ENCODE results near the gene ADRM1.

ADRM1 gene

DNA sequence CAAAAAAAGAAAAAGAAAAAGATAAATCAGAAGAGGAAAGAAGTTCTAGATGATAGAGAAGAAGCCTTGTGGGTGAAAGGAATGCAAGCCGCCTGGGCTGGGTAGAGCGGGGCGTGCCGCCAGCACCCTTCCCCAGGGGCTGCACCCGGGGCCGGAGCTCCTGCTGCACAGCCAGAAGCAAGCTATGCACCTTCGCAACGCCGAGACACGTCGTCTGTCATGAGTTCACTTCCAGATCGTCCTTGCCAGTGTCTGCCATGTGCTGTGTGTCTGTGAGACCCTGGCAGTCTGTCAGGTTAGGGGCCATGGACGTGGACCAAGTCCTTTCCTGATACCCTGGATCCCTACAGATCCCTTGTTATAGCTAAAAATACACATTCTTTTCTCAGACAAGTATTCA is 25.5 kb upstream of the ADRM1 start:
- in situ Hi-C loops (cut with MboI; ENCODE audit: low sequenced_read_pairs), result no loop called here

GRCh38 chr20:62280303-62280702 is 22.5 kb upstream of the ADRM1 start:
- in situ Hi-C loops (cut with MboI; ENCODE audit: low sequenced_read_pairs), result no loop called here

- in situ Hi-C loops (cut with MboI; ENCODE audit: low sequenced_read_pairs), result no loop called here
These were observed 21.4 kb upstream of the ADRM1 start for GRCh38 chr20:62281161-62281933.

DNA sequence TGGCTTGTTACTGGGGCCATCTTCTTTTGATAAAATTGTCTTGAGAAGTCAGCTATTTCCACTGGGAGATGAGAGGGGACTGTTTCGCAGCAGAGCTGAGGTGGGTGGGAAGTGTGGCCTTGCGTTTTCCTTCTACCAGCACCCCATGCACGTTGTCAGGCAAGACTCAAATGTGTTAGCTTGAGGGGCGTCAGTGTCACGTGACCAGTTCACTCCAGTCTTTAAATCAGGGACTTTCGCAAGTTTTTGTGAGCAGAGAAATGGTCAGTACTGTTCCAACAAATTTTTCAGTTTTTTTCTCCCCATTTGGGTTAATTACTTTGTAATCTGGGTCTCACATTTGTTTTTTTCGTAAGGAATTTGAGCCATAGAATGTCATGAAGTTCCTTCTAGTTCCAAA is 20.7 kb upstream of the ADRM1 start:
- in situ Hi-C loops (cut with MboI; ENCODE audit: low sequenced_read_pairs), result no loop called here

- in situ Hi-C loops (cut with MboI; ENCODE audit: low sequenced_read_pairs), result no loop called here
These were observed 19.8 kb upstream of the ADRM1 start for GRCh38 chr20:62282877-62283503.

DNA sequence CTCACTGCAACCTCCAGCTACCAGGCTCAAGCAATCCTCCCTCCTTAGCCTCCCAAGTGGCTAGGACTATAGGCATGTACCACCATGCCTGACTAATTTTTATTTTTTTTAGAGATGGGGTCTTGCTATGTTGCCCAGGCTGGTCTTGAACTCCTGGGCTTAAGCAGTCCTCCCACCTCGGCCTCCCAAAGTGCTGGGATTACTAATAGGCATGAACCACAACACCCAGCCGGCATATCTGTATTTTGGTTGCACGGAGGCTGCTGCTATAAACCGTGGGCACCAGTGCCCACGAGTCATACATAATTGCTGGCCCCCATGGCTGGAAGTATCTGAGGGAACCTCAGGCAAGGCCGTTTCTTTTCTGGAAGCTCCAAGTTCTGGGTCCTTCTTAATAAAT is 18.3 kb upstream of the ADRM1 start:
- in situ Hi-C loops (cut with MboI; ENCODE audit: low sequenced_read_pairs), result no loop called here

DNA sequence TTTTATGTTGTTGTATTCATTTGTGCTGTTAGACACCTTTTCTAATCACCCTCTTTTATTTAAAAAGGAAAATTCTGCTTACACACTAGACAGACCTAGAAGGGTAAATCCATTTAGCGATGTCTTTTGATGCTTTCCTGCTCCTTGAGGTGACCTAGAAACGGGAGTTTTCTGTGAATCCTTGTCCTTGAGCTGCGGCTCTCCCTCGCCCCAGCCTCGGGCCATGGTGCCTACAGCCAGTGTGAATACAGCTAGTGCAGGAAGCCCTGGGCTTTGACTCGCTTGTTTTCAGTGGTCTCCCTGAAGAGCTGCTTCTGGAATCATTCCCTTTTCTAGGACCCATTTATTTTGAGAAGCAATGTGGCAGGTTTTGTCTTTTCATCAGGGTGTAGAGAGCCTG is 17.6 kb upstream of the ADRM1 start:
- in situ Hi-C loops (cut with MboI; ENCODE audit: low sequenced_read_pairs), result no loop called here

GRCh38 chr20:62285722-62286121 is 17.1 kb upstream of the ADRM1 start:
- in situ Hi-C loops (cut with MboI; ENCODE audit: low sequenced_read_pairs), result no loop called here

DNA sequence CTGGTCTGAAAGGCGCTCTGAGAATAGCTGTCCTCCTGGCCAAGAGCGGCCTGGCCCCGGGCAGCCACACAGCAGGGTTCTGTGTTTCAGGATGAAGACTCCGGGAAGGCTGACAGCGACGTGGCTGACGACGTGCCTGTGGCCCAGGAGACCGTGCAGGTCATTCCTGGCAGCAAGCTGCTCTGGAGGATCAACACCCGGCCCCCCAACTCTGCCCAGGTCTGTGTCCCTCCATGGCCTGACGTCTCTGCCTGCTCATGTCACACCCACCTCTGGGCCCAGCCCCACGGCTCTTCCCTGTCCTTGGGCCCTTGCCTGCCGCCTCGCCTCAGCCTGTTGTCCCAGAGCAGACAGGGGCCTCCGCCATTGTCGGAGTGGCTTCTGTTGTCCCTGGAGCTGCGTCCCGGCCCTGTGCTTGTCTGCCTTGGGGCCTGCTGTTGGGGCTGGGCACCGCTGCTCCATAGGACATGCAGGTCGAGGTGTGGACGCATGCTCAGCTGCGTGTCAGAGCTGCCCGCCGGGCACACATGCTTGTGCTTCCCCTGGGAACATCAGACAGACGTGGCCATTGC is 16.2 kb upstream of the ADRM1 start:
- in situ Hi-C loops (cut with MboI; ENCODE audit: low sequenced_read_pairs), result no loop called here

DNA sequence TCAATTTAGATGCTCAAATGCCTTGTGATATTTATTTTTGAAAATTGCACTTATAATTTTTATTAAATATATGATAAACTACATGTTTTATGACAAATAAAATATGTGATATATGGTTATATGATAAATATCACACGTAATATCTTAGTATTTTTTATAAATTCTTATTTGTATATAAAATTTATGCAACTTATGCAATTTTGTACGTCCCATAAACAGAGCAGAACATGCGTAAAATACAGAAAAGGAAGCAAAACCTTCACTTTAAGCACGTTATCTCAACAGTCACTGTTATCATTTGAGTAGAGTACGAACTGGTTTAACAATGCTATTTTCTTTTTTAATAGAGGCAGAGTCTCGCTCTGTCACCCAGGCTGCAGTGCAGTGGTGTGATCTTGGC is 15.7 kb upstream of the ADRM1 start:
- in situ Hi-C loops (cut with MboI; ENCODE audit: low sequenced_read_pairs), result no loop called here

DNA sequence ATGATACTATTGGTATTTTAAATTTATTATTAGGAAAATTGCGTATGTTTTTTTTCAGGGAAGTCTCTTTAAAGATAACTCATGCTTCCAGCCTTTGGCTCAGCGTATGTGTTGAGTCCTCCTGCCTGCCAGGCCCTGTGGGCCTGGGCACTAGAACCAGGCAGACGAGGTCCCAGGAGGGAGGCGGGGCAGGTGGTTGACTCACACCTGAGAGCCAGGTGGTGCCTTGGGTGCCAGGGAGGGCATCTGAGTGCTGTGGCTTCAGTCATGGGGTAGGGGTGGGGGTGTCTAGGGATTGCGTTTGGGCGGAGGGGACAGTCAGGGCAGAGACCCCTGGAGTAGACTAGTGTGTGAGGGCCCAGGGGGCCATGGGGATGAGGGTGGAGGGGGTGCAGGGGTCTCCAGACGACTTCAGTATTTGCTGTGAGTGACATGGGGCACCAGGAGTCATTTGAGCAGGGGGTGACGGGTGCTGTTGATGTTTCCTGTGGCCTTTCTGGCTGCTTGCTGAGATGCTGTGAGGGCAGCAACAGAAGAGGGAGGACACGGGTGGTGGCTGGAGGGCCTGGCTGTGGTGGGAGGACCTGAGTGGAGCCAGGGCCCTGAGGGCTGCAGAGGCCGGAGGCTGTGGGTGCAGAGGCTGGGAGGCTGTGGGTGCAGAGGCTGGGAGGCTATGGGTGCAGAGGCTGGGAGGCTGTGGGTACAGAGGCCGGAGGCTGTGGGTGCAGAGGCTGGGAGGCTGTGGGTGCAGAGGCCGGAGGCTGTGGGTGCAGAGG is 14.8 kb upstream of the ADRM1 start:
- in situ Hi-C loops (cut with MboI; ENCODE audit: low sequenced_read_pairs), result no loop called here

- in situ Hi-C loops (cut with MboI; ENCODE audit: low sequenced_read_pairs), result no loop called here
These were observed 14.2 kb upstream of the ADRM1 start for GRCh38 chr20:62288535-62289105.

- in situ Hi-C loops (cut with MboI; ENCODE audit: low sequenced_read_pairs), result no loop called here
These were observed 13.7 kb upstream of the ADRM1 start for GRCh38 chr20:62289131-62289530.

- in situ Hi-C loops (cut with MboI; ENCODE audit: low sequenced_read_pairs), result no loop called here
These were observed 12.9 kb upstream of the ADRM1 start for GRCh38 chr20:62289898-62290297.

GRCh38 chr20:62291251-62292066 is 11.3 kb upstream of the ADRM1 start:
- in situ Hi-C loops (cut with MboI; ENCODE audit: low sequenced_read_pairs), result no loop called here

DNA sequence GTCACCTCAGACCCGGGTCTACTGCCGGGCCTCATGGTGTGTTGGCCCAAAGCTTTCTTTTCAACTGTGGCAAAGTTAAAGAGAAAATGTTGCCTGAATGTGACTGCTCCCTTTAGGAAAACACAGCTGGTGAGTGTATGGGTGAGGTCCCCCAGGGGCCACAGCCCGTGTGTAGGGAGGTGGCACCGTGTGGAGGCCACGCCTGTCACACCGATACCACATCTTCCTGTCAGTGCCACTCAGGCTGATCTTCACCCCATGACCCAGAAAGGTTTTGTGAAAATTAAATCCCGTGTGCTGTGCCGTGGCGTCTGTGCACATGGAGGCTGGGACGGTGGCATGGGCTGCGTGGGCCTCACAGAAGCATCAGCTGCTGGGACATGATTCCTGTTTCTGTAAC is 10.7 kb upstream of the ADRM1 start:
- in situ Hi-C loops (cut with MboI; ENCODE audit: low sequenced_read_pairs), result no loop called here

DNA sequence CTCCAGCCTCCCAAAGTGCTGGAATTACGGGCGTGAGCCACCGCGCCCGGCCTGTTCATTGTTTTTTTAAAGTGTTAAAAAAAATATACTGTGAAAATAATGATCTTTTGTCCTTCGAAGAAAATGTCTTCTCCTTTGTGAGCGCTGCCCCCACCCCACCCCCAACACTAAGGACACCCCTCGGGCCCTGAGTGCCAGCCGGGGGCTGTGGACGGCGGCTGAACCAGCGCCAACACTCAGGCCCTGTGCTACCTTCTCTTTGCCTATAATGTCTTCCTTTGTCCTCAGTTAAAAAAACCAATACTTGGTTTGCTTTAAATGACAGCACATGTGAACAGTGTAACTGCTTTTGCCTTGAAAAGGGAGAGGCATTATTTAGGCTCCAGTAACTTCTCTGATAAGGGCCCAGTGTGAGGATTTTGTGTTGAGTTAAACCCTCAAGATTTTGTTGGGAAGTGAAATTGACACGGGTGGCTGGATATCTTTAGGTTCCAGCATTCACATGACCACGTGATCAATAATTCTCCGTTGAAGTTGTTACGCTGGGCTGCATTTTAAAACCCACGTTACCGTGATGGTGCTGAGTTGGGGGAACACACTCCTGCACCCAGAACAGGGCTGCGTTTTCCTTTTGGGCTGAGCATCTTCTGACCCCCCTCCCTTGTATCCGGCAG is 9.5 kb upstream of the ADRM1 start:
- in situ Hi-C loops (cut with MboI; ENCODE audit: low sequenced_read_pairs), result no loop called here

DNA sequence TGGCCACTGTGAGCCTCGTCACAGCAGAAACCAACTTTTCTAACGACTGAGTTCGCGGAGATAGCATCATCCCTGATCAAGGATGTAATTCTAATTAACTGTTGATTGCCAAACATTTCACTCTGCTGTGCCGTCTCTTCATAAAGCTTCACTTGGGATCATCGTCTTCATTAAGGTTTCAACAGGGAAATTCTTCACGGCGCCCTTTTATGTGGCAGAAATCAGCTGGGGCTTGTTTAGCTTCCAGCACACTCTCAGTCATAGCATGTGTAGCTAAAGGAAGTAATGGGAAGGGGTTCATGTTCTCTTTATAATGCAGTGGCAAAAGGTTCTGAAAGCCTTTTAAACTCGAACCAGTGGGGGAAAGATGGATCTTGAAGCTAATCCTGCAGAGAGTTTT is 8.9 kb upstream of the ADRM1 start:
- in situ Hi-C loops (cut with MboI; ENCODE audit: low sequenced_read_pairs), result no loop called here

GRCh38 chr20:62294516-62294915 is 8.3 kb upstream of the ADRM1 start:
- in situ Hi-C loops (cut with MboI; ENCODE audit: low sequenced_read_pairs), result no loop called here
